IMR-90 (cell line): Measurements from ENCODE around the gene SRPRB. TPM values are rescaled to one million over a fixed set of nuclear protein-coding genes. Genes with fewer than 3 reads are reported as not detected.

Source experiments
- ATAC-seq: fragments of 200-7000 bp; cut with Tn5 transposase; 2 replicates; pipeline ENCODE4 v1.9.1; 2020; ENCODE audit warnings: low read depth, mild to moderate bottlenecking, moderate library complexity
- BruUV-seq: library from RNA; stranded (reverse); fragments of 400-500 nt; replicated peaks from 2 replicates; lab custom pipeline; 2021; lab: Mats Ljungman, UMichigan
- CTCF ChIA-PET: fragments of 300-600 bp; formaldehyde crosslinking; extraction: SDS; loops from one replicate; lab custom pipeline; 2021; ENCODE audit warnings: antibody characterized with exemption; lab: Yijun Ruan, JAX
- POLR2A ChIA-PET: fragments of 300-600 bp; sonication (Branson Sonifier 250); formaldehyde crosslinking; loops from one replicate; lab custom pipeline; 2022; ENCODE audit warnings: antibody characterized with exemption; ENCODE audit not compliant: unreplicated experiment; lab: Charles Lee
- DNase-seq: peaks from one replicate; pipeline ENCODE4 v3.0.0; 2013
- H2AFZ ChIP-seq: replicated peaks from 2 replicates; pipeline ENCODE3; 2013; ENCODE audit warnings: low read length, mild to moderate bottlenecking; ENCODE audit not compliant: poor library complexity
- H2AK5ac ChIP-seq: 2 replicates; pipeline ENCODE4 v1.6.1; 2013; ENCODE audit warnings: low read depth, low read length, inconsistent platforms
- H2AK9ac ChIP-seq: replicated peaks from 2 replicates; pipeline ENCODE3; 2013; ENCODE audit warnings: mild to moderate bottlenecking, low read depth, low read length, moderate library complexity; ENCODE audit not compliant: poor library complexity
- H2BK120ac ChIP-seq: 2 replicates; pipeline ENCODE4 v1.6.1; 2013; ENCODE audit warnings: low read depth, low read length, inconsistent platforms
- H2BK15ac ChIP-seq: 3 replicates; pipeline ENCODE4 v1.6.1; 2013; ENCODE audit warnings: low read depth, low read length, inconsistent platforms
- H2BK20ac ChIP-seq: 2 replicates; pipeline ENCODE4 v1.6.1; 2013; ENCODE audit warnings: low read depth, mild to moderate bottlenecking, inconsistent platforms, low read length, moderate library complexity
- H2BK5ac ChIP-seq: 2 replicates; pipeline ENCODE4 v1.6.1; 2013; ENCODE audit warnings: mild to moderate bottlenecking, low read depth, low read length, inconsistent platforms; ENCODE audit not compliant: poor library complexity, severe bottlenecking
- H3K14ac ChIP-seq: replicated peaks from 2 replicates; pipeline ENCODE4 v1.6.1; 2013; ENCODE audit warnings: low read depth, low read length, inconsistent platforms
- H3K18ac ChIP-seq: 2 replicates; pipeline ENCODE4 v1.6.1; 2013; ENCODE audit warnings: low read depth, low read length, control low read depth
- H3K23ac ChIP-seq: 2 replicates; pipeline ENCODE4 v1.6.1; 2013; ENCODE audit warnings: low read depth, low read length, inconsistent platforms
- H3K27ac ChIP-seq: 2 replicates; pipeline ENCODE4 v1.5.1; 2013; ENCODE audit warnings: mild to moderate bottlenecking, control low read depth, low read length; ENCODE audit not compliant: insufficient read depth
- H3K27me3 ChIP-seq: 2 replicates; pipeline ENCODE4 v1.6.1; 2013; ENCODE audit warnings: low read length; ENCODE audit not compliant: control insufficient read depth, insufficient read depth
- H3K36me3 ChIP-seq: 2 replicates; pipeline ENCODE4 v1.6.1; 2013; ENCODE audit warnings: low read length, mixed read lengths; ENCODE audit not compliant: control insufficient read depth, insufficient read depth
- H3K4ac ChIP-seq: 2 replicates; pipeline ENCODE4 v1.6.1; 2013; ENCODE audit warnings: low read depth, low read length, inconsistent platforms
- H3K4me1 ChIP-seq: 2 replicates; pipeline ENCODE4 v1.6.1; 2013; ENCODE audit warnings: low read length, mixed read lengths; ENCODE audit not compliant: control insufficient read depth, insufficient read depth
- H3K4me2 ChIP-seq: 2 replicates; pipeline ENCODE4 v1.6.1; 2013; ENCODE audit warnings: low read depth, mild to moderate bottlenecking, control low read depth, low read length, moderate library complexity
- H3K4me3 ChIP-seq: 2 replicates; pipeline ENCODE4 v1.5.1; 2013; ENCODE audit warnings: low read depth, mild to moderate bottlenecking, control low read depth, low read length, moderate library complexity; ENCODE audit not compliant: insufficient read depth
- H3K56ac ChIP-seq: 2 replicates; pipeline ENCODE4 v1.6.1; 2013; ENCODE audit warnings: low read length, inconsistent platforms; ENCODE audit not compliant: insufficient read depth; ENCODE audit errors: extremely low read depth
- H3K79me1 ChIP-seq, 2 experiments: 2 replicates each; pipeline ENCODE4 v1.6.1; 2013; ENCODE audit warnings: low read length in 2 of 2, inconsistent platforms in 1 of 2, low read depth in 1 of 2
- H3K9ac ChIP-seq: 2 replicates; pipeline ENCODE4 v1.6.1; 2013; ENCODE audit warnings: low read depth, low read length, control low read depth
- H3K9me1 ChIP-seq: 2 replicates; pipeline ENCODE4 v1.6.1; 2013; ENCODE audit warnings: low read length, inconsistent platforms; ENCODE audit not compliant: insufficient read depth
- H3K9me3 ChIP-seq: 2 replicates; pipeline ENCODE4 v1.6.1; 2013; ENCODE audit warnings: low read length; ENCODE audit not compliant: control insufficient read depth, insufficient read depth
- H4K20me1 ChIP-seq: 2 replicates; pipeline ENCODE4 v1.6.1; 2013; ENCODE audit warnings: low read length, inconsistent platforms; ENCODE audit not compliant: insufficient read depth
- H4K5ac ChIP-seq: 2 replicates; pipeline ENCODE4 v1.6.1; 2013; ENCODE audit warnings: mild to moderate bottlenecking, low read depth, low read length, control low read depth
- H4K8ac ChIP-seq, 2 experiments: 2 replicates each; pipeline ENCODE4 v1.6.1; 2013; ENCODE audit warnings: low read depth in 2 of 2, low read length in 2 of 2, control low read depth in 1 of 2, inconsistent platforms in 1 of 2
- H4K91ac ChIP-seq: 2 replicates; pipeline ENCODE4 v1.6.1; 2013; ENCODE audit warnings: low read depth, low read length, inconsistent platforms; ENCODE audit not compliant: insufficient read depth
- BHLHE40 ChIP-seq: fragments of 150-350 bp; IDR thresholded peaks from 2 replicates; pipeline ENCODE4 v1.6.1; 2016; ENCODE audit warnings: mild to moderate bottlenecking, low read depth, low read length
- CTCF ChIP-seq: conservative IDR thresholded peaks from 2 replicates; pipeline ENCODE4 v1.5.1; 2012; ENCODE audit warnings: mild to moderate bottlenecking, low read depth, low read length, improper control_type of control experiment
- ELK1 ChIP-seq: fragments of 150-350 bp; IDR thresholded peaks from 2 replicates; pipeline ENCODE4 v1.6.1; 2016; ENCODE audit warnings: low read depth, mild to moderate bottlenecking, low read length, moderate library complexity, borderline replicate concordance
- FOS ChIP-seq: fragments of 150-350 bp; IDR thresholded peaks from 2 replicates; pipeline ENCODE4 v1.6.1; 2016; ENCODE audit warnings: low read depth, low read length
- MAFK ChIP-seq: IDR thresholded peaks from 2 replicates; pipeline ENCODE4 v1.6.1; 2012; ENCODE audit warnings: low read depth, low read length, improper control_type of control experiment
- MXI1 ChIP-seq: IDR thresholded peaks from 2 replicates; pipeline ENCODE4 v1.6.1; 2012; ENCODE audit warnings: low read depth, mild to moderate bottlenecking, low read length, moderate library complexity, borderline replicate concordance
- RCOR1 ChIP-seq: IDR thresholded peaks from 2 replicates; pipeline ENCODE4 v1.6.1; 2012; ENCODE audit warnings: mild to moderate bottlenecking, low read length, improper control_type of control experiment; ENCODE audit not compliant: insufficient replicate concordance
- WGBS, 2 experiments: methylation state at CpG; one replicate each; pipeline versions ENCODE4 v1.1.5 to v1.1.7; 2013; ENCODE audit warnings: missing lambda C conversion rate in 2 of 2; ENCODE audit not compliant: insufficient read length in 1 of 2; ENCODE audit errors: extremely low coverage in 2 of 2; 5-methylcytosine and 5-hydroxymethylcytosine counted together
- dilution Hi-C: fragments of 300-500 bp; cut with HindIII; formaldehyde crosslinking; loops from one replicate; pipeline ENCODE4 v1.14.3; 2018; ENCODE audit warnings: low sequenced_read_pairs; ENCODE audit not compliant: unreplicated experiment
- in situ Hi-C: fragments of 300-500 bp; cut with MboI; formaldehyde crosslinking; loops from 3 replicates; pipeline ENCODE4 v1.14.3; 2019; ENCODE audit warnings: low sequenced_read_pairs, inconsistent platforms, mixed read lengths
- intact Hi-C: fragments of 100-400 bp; cut with micrococcal nuclease; formaldehyde crosslinking; loops from 2 replicates; pipeline ENCODE4 v1.10.0; 2022
- polyA plus RNA-seq, 3 experiments: library from polyadenylated mRNA; depleted of rRNA; stranded (reverse); fragments of >200 nt; gene quantifications; 2 replicates each; pipeline ENCODE4 v1.2.3, GENCODE V29; 2012; ENCODE audit warnings: low replicate concordance in 1 of 3
- total RNA-seq: library from RNA; depleted of rRNA; stranded (reverse); fragments of >200 nt; gene quantifications from 2 replicates; pipeline ENCODE4 v1.2.3, GENCODE V29; 2012

SRPRB gene
- total and polyA plus RNA-seq, 2 of the 4 experiments (the other 2 are of a cell fraction): 28.8 to 131 TPM

- Histone ChIP-seq H3K4me2 (no peak overlapping the region), H3K56ac (no peak overlapping the region), H2AK9ac (no peak overlapping the region), H3K4me1 (no peaks in the 10 kb centered on the region), H3K14ac (no peak overlapping the region), H2BK120ac (no peak overlapping the region), H2BK20ac (no peak overlapping the region), H3K9ac (no peak overlapping the region), H2AK5ac (no peak overlapping the region), H3K4ac (no peak overlapping the region), H3K9me3 (no peaks in the 10 kb centered on the region), H3K23ac (no peak overlapping the region), H3K4me3 (no peak overlapping the region), H3K18ac (no peak overlapping the region), H4K91ac (no peak overlapping the region), H3K36me3 (no peaks in the 10 kb centered on the region), H3K9me1 (no peaks in the 10 kb centered on the region), H2AFZ (no peak overlapping the region), H2BK15ac (no peak overlapping the region), H3K27ac (no peak overlapping the region), H4K5ac (no peak overlapping the region), H4K8ac (no peak overlapping the region), H2BK5ac (no peak overlapping the region), H3K79me1 (no peaks in the 10 kb centered on the region), H4K20me1 (no peaks in the 10 kb centered on the region), H3K27me3 (peaks cover 10% of the 10 kb centered on the region)
- dilution Hi-C loops: no loop called here
- TF ChIP-seq MAFK (no peak), ELK1 (no peak), CTCF (no peak), BHLHE40 (no peak), RCOR1 (no peak), FOS (no peak), MXI1 (no peak)
- in situ Hi-C loops: no loop called here
- CTCF ChIA-PET: no interaction called here
- intact Hi-C loops: no loop called here
- no peak for ATAC-seq
- no CpG with 5 or more reads among the region's 4 CpGs for WGBS, 2 experiments
- no TSS peak for BruUV-seq
- DNase-seq: no peak
- POLR2A ChIA-PET: no interaction called here
These were observed 49.4 kb downstream of the SRPRB start for GRCh38 chr3:133855002-133855370.
